G401.6 (cell line): Measurements from ENCODE around the gene ZSCAN5C.
"Not testable (repeated sequence)": the region's sequence is repeated elsewhere in the genome, so short reads cannot be mapped to it uniquely, and the experiment has no call there.

ENCODE experiments used
- FAIRE-seq: peaks from 2 replicates; lab custom pipeline; 2012; peaks lifted over from hg19 to GRCh38; lab: Jason Lieb, UNC

Gene ZSCAN5C, protein sequence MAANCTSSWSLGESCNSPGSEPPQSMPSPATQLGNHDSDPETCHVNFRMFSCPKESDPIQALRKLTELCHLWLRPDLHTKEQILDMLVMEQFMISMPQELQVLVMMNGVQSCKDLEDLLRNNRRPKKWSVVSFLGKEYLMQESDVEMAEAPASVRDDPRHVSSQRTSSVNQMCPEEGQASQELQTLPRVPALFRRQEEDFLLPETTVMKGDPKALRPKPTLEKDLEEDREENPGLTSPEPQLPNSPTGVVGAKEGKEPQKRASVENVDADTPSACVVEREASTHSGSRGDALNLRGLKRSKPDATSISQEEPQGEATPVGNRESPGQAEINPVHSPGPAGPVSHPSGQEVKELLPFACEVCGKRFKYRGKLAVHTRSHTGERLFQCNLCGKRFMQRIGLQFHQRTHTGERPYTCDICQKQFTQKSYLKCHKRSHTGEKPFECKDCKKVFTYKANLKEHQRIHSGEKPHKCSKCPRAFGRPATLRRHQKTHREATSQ

DNA sequence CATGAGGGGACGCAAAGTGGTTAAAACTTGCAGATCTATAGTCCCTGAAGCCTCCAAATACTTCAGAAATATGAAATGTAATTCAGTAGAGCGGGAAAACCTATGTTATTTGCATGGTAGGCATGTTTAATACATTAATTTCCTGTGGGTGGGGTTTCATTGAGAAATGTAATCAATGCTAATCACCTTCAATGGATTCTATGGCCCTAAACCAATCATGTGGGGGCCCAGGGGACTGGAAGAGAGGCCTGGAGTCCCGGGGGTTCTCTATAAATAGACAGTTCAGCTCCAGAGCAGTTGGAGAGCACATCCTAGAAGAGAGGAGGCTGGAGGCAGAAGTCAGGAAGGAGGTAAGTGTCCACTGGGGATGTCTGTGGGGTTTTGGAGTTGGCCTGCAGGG lies at the start of gene ZSCAN5C:
Gene ZSCAN5C, plus strand, starts transcription at position 301 of the 400 bp plus-strand sequence. CDS start 3,641 bp downstream, outside the sequence.
- no peak for FAIRE-seq

DNA sequence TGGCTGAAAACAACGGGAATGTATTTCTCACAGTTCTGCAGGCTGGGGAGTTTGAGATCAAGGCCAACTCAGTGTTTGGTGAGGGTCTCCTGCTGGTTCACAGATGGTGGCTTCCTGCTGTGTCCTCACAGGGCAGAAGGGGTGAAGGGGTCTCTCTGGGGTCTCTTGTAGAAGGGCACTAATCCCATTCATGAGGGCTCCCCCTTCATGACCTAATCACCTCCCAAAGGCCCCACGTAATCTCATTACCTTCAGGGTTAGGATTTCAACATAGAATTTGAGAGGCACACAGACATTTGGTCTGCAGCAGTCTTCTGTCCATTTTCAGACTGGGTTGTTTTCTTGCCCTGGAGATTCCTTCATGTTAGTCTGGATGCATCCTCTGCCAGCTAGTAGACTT lies 49.4 kb upstream of the ZSCAN5C start:
- no peak for FAIRE-seq

DNA sequence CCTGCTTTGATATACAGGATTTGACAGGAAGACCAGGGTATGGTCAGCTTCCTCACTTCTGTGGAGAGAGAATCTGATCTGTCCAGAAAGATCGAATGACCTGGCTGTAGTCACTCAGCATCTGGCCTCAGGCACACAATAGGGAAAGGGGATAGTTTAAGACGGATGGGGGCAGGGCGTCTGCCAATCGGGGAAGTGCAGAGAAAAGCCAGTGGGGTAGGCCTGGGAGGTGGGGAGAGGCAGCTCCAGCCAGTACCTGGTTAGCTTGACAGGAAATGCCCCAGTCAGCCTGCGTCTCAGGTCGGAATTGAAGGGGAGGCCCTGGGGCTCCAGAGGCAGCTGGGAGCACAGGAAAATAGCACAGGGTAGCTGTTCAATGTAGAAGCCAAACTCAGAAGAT lies 48.6 kb upstream of the ZSCAN5C start:
- no peak for FAIRE-seq

DNA sequence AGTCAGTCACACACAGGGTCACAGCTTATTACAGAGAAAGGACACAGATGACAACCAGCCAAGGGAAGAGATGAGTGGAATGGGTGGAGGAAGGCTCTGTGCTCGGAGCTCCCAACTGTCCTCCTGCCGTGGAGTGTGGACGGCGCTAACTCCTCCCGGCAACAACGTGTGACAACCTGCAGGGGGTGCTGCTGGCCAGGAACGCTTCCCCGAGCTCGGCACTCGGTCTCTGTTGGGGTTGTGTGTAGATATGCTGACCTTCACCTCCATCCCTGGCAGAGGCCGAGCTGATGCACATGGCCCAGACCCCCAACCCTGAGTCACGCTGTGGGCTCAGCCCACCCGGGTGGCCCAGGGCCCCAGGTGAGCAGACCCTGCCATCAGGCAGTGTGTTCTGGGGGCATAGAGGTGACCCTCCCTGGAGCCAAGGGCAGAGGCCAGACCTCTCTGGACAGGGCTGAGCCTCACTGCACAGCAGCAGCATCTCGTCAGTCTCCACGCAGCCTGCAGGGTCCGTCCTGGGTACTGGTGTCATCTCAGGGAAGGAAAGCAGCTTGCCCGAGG lies 46.9 kb upstream of the ZSCAN5C start:
- FAIRE-seq = no peak

DNA sequence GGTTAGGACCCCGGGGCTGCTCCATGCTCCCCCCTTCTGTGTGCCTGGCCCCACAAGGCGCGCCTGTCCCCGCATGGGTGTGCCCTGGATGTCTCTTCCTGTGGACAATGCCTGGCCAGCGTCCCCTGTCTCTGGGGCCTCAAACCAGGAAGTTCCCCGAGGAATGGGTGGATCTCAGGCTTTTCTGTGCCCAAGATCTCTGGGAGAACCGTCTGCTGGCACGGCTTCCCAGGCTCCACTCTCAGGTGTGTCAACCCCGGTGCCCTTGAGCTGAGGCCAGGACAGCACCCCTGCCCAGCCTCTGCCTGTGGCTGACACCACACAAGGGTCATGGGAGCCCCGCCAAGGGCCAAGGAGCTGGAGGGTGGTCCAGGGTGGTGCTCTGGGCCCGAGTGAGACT lies 45.3 kb upstream of the ZSCAN5C start:
- FAIRE-seq = no peak

DNA sequence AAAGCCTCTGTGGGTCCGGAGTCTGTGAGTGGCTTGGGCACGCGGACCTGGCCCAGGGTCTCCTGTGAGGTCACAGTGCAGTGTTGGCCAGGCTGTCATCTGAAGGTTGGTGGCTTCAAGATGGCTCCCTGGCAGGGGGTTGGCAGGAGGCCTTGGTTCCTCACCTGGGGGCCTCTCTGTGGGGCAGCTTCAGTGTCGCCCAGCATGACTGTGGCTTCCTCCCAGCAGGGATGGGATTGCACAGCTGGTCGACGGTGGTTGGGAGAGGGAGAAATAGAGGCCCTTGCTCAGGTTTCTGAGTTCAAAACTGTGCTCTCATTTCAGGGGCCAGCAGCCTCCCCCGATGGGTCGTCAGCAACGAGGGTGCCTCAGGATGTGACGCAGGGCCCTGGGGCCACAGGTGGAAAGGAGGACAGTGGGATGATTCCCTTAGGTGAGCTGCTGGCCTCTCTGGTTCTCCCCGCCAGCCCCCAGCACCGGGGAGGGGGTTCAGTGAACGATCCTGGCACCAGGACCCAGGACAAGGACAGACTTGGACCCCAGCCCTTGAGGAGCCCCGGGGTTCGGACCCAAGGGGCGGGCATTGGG lies 43.8 kb upstream of the ZSCAN5C start:
- no peak for FAIRE-seq

DNA sequence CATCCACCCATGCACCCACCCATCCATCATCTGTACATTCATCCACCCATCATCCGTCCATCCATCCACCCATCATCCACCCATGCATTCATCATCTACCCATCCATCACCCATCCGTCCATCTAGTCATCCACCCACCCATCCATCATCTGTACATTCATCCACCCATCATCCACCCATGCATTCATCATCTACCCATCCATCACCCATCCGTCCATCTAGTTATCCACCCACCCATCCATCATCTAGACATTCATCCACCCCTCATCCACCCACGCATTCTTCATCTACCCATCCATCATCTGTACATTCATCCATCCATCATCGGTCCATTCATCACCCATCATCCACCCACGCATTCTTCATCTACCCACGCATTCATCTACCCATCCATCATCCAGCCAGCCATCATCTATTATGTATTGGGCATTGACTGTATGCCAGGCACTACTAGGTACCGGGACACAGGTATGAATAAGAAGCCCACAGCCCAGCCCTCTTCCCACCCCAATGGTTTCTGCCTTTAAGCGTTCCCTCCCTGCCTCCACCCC lies 43.0 kb upstream of the ZSCAN5C start:
- no peak for FAIRE-seq

DNA sequence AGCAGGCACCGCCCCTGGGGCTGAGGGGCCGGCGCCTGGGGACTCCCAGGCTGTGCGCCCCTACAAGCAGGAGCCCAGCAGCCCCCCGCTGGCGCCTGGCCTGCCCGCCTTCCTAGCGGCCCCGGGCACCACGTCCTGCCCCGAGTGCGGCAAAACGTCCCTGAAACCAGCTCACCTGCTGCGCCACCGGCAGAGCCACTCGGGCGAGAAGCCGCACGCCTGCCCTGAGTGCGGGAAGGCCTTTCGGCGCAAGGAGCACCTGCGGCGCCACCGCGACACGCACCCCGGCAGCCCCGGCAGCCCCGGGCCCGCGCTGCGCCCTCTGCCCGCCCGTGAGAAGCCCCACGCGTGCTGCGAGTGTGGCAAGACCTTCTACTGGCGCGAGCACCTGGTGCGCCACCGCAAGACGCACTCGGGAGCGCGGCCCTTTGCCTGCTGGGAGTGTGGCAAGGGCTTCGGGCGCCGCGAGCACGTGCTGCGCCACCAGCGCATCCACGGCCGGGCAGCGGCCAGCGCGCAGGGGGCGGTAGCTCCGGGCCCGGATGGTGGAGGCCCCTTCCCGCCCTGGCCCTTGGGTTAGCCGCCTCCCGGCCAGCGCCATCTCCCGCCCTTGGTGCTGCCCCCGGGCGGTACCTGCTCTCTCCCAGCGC lies 42.3 kb upstream of the ZSCAN5C start:
- FAIRE-seq = no peak

DNA sequence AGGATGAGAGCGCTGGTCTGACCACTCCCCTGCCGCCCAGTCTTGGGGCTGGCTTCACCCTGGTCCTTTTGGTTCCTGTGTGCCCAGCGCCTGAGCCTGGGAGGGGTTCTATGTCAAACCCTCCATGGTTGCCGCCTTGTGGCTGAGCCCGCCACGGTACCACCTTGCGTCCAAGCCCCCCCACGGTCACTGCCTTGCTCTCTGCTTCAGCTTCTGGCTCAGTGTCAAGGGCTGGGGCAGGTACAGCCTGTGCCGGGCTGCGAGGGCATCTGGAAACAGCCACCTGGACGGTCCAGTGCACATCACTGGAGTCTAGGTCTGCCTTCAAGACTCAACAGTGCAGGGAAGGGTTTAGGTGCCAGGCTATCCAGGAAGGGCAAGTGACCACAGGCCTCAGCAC lies 40.5 kb upstream of the ZSCAN5C start:
- no peak for FAIRE-seq

DNA sequence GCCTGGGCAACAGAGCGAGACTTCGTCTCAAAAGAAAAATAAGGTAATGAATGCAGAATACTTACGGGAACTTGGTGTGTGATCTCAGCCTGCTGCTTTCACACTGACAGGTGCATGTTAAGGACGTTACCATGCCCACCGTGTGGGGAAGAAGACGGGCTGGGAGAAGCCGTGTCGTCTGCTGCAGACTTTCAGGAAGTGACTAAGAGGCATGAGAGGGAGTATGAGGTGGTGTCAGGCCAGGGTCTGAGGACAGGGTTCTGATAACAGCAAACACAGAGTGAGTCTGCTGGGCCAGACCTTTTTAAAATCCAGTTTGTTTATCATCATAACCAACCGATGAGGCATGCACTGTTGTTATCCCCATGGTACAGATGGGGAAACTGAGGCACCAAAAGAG lies 39.8 kb upstream of the ZSCAN5C start:
- FAIRE-seq = no peak

DNA sequence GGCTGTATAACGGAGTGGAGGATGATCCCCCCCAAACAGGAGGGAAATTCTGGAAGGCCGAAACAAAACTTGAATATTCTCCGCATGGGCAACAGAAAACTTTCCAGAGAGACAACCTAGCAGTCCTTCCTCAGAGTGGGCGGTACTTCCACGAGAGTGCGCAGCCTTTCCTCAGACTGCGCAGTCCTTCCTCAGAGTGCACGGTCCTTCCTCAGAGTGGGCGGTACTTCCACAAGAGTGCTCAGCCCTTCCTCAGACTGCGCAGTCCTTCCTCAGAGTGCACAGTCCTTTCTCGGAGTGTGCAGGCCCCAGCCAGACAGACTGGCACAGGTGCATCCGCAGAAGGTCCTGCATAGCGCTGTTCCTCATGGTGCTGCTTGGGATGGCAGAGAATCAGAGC lies 39.0 kb upstream of the ZSCAN5C start:
- no peak for FAIRE-seq

DNA sequence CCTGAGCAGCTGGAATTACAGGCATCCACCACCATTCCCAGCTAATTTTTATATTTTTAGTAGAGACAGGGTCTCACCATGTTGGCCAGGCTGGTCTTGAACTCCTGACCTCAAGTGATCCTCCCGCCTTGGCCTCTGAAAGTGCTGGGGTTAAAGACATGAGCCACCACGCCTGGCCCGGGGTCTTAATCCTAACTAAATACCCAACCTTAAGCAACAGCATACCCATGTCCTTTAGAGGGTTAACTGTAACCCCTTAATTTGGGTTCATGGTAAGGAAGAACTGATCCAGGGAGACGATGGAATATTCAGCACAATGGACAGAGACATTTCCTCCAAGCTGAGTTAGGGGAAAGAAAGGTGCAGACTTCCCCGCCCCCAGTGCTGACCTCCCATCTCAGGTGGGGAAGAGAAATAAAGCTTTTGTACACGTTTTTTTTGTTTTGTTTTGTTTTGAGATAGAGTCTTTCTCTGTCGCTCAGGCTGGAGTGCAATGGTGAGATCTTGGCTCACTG lies 35.0 kb upstream of the ZSCAN5C start:
- FAIRE-seq = no peak

DNA sequence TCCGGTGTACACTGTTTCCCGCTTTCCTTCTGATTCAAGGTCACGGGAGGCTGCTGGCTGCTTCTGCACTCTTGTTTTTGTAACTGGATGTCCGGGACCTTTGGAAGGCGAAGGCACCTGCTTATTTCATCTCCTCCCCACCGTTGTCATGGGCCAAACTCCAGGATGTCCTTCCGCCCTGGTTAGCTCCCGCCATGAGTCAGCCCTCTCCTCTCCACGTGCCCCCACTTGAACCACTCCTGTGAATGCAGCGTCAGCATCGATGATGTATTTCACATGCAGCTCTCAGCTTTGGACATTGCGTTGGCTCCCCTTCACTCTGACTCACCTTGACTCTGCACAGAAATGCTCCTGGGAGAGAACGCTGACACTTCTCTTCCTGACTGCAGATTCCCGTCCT lies 31.8 kb upstream of the ZSCAN5C start:
- no peak for FAIRE-seq

DNA sequence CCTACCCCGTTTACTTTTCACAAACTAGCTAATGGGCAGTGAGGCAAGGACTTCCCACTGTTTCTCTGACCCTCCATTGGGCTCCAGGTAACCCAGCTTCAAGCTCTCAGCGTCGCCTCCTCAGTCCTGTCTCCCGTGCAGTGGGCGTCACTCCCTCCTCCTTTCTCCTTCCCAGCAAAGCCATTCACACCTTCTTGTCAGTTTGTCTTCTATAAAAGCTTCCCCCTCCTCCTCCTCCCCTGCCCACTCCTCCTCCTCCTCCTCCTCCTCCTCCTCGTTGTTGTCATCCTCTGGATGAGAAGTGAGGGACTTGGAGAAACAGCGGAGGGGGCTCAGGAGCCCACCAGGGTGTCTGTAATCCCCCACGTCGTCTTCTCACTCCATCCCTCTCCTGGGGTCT lies 28.0 kb upstream of the ZSCAN5C start:
- FAIRE-seq = no peak

DNA sequence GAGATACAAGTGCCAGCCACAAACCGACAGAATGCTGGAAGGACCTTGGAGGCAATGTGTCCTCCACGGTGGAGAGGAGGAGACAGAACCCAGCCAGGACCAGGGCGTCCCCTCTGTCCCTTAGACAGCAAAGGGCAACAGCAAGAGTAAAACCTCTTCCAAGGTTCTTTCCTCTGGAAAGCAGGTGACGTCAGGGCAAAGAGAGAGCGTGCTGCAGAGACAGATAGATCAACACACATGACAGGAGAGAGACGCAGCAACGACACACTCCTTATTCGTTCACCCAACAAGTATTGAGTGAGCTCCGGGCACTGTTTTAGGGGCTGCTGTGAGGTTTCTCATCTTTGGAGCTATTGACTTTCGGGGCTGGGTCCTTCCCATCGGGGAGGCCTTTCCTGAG lies 27.5 kb upstream of the ZSCAN5C start:
- no peak for FAIRE-seq

DNA sequence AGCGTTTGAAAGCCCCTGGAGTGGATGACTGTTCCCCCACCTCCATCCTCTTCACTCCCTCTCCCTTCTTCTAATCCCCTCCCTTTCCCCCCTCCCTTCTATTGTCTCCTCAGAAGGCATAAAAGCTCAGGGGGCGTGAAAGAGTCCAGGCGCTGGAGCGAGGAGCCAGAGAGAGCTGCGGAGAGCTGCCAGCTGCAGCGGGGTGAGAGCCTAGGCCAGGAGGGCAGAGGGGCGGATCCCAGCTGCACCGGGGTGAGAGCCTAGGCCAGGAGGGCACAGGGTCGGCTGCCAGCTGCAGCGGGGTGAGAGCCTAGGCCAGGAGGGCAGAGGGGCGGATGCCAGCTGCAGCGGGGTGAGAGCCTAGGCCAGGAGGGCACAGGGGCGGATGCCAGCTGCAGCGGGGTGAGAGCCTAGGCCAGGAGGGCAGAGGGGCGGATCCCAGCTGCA lies 26.2 kb upstream of the ZSCAN5C start, which contains the start of gene GALP:
Gene GALP, plus strand, starts transcription at position 148 of the 447 bp plus-strand sequence. CDS start 1,101 bp downstream, outside the sequence.
- FAIRE-seq = not testable (repeated sequence)

DNA sequence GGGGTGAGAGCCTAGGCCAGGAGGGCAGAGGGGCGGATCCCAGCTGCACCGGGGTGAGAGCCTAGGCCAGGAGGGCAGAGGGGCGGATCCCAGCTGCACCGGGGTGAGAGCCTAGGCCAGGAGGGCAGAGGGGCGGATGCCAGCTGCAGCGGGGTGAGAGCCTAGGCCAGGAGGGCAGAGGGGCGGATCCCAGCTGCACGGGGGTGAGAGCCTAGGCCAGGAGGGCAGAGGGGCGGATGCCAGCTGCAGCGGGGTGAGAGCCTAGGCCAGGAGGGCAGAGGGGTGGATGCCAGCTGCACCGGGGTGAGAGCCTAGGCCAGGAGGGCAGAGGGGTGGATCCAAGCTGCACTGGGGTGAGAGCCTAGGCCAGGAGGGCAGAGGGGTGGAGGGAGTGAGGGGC lies 25.8 kb upstream of the ZSCAN5C start:
- FAIRE-seq = not testable (repeated sequence)

DNA sequence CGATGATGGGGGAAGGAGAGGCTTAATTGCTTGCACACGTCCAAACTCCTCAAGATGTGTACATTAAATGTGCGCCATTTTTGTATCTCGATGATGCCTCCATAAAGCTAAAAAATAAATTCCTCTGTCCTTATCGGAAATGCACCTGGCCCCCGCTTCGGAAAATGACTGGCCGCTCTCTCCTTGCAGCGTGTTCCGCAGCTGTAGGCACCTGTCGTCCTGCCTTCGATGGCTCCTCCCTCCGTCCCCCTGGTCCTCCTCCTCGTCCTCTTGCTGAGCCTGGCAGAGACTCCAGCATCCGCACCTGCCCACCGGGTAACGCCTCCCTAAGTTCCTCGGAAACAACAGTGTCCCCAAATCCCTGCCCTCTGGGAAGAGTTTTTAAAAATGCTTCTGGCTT lies 25.2 kb upstream of the ZSCAN5C start:
- no peak for FAIRE-seq

DNA sequence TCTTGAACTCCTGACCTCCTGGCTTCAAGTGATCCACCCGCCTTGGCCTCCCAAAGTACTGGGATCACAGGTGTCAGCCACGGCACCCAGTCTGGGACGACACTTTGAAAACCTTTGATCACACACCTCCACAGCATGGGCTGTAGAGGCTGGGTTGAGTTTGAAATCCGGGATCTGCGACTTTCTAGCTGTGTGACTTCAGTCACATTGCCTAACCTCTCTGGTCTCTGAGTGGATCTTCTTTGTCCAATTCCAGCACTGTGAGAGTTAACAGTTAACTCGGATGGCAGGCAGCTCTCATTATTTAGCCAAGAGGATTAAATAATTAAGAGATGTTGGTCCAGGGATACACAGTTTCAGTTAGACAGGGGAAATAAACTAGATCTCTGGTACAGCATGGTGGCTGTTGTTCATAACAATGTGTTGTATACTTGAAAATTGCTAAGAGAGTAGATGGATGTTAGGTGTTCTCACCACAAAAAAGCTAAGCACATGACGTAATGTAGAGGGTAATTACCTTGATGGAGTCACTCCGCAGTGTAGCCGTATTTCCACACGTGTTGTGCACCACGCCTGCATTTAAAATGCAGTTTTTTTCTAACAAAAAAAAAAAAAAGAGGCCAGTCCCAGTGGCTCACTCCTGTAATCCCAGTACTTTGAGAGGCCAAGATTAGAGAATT lies 24.4 kb upstream of the ZSCAN5C start:
- no peak for FAIRE-seq

DNA sequence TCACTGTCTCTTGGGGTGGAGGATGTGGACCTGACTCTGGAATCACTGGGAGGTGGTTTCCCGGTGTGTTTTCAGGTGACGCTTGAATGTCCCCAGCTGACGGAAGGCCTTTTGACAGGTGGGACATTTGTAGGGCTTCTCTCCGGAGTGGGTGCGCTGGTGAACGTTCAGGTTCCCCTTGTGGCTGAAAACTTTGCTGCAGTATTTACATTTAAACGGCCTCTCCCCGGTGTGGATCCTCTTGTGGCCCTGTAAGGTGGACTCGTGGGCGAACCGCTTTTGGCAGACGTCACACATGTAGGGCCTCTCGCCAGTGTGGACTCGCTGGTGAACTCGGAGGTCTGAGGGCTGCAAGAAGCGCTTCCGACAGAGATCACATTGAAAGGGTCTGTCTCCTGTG lies 12.3 kb upstream of the ZSCAN5C start:
- no peak for FAIRE-seq

DNA sequence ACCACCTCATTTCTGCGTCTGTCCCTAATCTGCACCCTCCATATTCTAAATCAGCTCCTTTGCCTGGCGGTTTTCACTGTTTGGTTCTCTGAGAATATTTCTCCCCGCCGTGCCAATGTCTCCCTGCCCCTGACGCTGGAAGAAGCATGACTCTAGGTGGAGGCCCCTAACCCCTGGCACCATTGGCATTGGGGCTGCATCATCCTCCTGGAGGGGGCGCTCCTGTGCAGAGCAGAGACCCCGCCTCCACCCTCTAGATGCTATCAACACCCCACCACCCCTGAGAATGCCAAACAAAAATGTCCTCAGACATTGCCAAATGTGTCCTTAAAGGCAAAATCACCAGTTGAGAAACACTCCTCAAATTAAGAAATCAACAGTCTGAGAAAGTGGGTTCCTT lies 11.0 kb upstream of the ZSCAN5C start:
- no peak for FAIRE-seq

DNA sequence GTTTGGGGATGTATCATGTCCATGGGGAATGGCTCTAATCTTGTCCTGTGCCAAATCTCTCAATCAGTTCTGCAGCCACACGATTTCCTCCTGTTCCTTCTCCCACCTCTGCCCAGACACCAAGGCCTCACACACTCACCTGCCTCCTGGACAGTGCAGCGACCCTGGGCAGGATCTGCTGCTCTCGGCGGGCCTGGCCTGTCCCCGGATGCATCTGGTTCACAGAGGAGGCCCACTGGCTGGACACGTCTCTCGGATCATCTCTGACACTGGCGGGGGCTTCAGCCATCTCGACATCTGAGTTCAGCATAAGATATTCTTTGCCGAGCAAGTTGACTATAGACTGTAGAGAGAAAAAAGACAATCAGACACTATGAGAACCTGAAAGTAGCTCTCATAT lies 10.4 kb upstream of the ZSCAN5C start:
- FAIRE-seq = no peak
